ENCODE results near the gene RPGRIP1L.

GRCh38 chr16:53732296-53732929 lies 28.8 kb upstream of the RPGRIP1L start:
- TF ChIP-seq CTCF (IDR thresholded peaks at IDR 0.05) (no peak), EZH2 (IDR thresholded peaks at IDR 0.05) (no peak), EZH2phosphoT487 (IDR thresholded peaks at IDR 0.05) (no peak)
